ENCODE results near the gene SYT1.

GRCh38 chr12:79162147-79162772 lies 297.7 kb downstream of the SYT1 start:
- TF ChIP-seq CTCF (IDR thresholded peaks at IDR 0.05) (no peak), POLR2AphosphoS5 (IDR thresholded peaks at IDR 0.05) (no peak), POLR2A (IDR thresholded peaks at IDR 0.05) (no peak)
